Epidermal melanocyte (primary cell): Measurements from ENCODE around the gene LPIN1.

ENCODE experiments used
- DNase-seq: peaks from one replicate; pipeline ENCODE4 v3.0.0; 2011; ENCODE audit warnings: low spot score; ENCODE audit not compliant: insufficient read length

Gene LPIN1

GRCh38 chr2:11762799-11763461, 16.5 kb downstream of the LPIN1 start:
- DNase-seq: no peak

GRCh38 chr2:11764359-11764758, 17.9 kb downstream of the LPIN1 start:
- no peak for DNase-seq

- DNase-seq: no peak
These were observed 18.5 kb downstream of the LPIN1 start for GRCh38 chr2:11764920-11765319.

DNA sequence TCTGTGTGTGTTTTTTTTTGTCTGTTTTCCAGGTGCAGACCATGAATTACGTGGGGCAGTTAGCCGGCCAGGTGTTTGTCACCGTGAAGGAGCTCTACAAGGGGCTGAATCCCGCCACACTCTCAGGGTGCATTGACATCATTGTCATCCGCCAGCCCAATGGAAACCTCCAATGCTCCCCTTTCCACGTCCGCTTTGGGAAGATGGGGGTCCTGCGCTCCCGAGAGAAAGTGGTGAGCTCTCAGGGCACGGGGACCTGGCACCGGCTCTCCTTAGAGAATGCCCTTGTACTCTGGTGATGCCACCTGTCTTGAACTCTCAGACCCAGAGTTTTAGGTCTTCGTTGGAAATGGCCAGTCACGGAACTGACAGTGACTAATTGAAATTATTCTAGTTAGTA, 19.1 kb downstream of the LPIN1 start:
- no peak for DNase-seq

- DNase-seq: no peak
These were observed 19.6 kb downstream of the LPIN1 start for GRCh38 chr2:11766016-11766415.

- DNase-seq: no peak
These were observed 21.3 kb downstream of the LPIN1 start for GRCh38 chr2:11767779-11768178.

- no peak for DNase-seq
These were observed 22.5 kb downstream of the LPIN1 start for GRCh38 chr2:11768946-11769345.

DNA sequence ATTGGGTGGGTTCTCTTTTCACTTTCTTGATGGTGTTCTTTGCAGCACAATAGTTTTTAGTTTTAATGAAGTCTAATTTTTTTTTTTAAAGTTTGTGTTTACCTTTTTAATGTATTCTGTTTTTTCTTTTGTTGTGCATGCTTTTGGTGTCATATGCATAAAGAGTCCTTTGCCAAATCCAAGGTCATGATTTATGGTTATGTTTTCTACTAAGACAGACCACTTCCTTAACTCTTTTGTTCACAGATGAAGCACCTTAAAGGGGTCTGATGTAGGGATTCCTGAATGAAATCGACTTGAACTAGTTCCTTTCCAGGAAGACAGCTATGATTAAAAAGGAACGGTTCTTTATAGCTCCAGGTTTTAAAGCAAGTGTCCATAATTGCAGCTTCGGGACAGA, 23.1 kb downstream of the LPIN1 start:
- DNase-seq: no peak

DNA sequence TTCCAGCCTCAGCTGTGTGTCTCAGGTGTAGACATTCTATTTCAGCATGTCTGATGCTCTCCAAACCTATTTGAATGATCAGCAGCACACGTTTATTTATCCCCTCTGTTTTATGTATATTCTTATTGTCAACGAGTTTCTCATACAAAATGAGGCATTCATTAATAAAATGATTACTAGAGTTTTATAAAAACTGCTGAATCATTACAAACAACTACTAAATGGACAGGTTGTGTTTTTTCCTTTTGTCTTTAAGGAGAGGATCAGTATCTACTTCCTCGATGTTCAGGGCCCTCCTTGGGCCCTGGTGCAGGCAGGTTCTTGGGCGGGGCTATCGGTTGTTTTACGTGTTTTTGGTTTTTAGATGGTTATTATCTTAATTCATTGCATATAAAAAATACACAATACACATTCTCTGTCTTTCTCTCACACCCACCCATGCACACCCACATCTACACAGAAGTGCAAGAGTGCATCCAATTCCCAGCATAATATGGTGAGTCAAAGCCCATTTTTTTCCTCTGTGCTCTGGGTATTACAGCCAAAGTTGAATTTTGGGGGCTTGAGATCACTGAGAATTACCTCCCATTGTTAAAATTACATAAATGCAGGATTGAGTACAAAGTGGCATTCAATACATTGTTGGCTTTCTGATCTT, 24.2 kb downstream of the LPIN1 start:
- DNase-seq: no peak

DNA sequence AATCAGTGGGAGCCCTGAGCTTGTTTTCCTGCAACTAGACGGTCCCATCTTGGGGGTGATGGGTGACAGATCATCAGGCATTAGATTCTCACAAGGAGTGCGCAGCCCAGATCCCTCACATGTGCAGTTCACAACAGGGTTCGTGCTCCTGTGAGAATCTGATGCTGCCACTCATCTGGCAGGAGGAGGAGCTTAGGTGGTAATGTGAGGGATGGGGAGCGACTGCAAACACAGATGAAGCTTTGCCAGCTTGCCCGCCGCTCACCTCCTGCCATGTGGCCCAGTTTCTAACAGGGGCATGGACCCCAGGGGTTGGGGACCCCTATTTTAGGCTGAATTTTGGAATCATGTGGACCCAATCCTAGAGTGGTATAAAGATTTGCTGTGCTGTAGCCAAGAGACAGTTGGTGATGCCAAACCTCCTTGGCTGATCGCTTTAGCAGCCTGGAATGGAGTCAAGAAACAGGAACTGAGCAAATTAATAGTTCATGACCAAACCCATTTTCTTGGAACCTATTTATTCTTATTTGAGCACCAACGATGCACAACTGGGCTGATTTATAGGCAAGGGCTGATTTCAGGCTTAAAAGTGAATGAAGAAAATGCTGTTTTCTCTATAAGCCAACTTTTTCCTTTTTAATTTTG, 25.7 kb downstream of the LPIN1 start:
- DNase-seq: no peak

DNA sequence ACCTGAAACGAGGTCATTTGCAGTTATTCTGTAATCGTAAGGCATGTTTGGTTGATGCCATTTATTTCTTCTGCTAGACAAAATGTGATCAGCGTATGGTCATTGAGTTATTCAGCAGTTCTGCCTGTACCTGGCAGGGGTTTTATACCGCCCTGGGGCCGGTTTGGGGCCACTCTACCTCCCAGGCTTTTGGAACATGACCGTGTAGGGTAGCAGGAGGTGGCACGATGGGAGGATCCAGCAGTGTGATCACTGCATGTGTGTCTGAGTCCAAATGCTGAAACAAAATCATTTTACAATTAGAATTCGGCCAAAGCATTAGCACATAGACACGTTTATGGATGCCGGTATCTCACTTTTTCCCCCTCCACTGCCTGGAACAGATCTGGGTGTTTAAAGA, 26.7 kb downstream of the LPIN1 start:
- DNase-seq: no peak

GRCh38 chr2:11773747-11774525, 27.5 kb downstream of the LPIN1 start:
- DNase-seq: no peak

DNA sequence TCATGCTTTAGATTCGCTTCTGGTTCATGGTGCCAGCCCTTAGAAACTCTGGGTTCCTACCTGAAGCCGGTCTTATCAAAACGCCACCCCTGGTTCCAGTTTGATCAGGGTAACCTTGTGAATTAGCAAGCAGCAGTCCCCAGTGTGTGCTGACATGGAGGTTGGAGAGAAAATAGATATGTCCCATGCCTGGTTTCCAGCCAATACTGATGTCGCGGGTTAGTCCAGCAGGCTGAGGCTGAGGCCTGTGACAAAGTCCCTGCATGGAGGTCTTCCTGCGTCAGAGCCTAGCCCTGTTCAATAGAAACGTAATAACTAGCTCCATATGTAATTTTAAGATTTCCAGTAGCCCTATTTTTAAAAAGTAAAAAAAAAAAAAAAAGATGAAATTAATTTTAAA, 28.2 kb downstream of the LPIN1 start:
- no peak for DNase-seq

GRCh38 chr2:11775384-11775783, 29.0 kb downstream of the LPIN1 start:
- no peak for DNase-seq

GRCh38 chr2:11777066-11777782, 30.8 kb downstream of the LPIN1 start:
- DNase-seq: no peak

DNA sequence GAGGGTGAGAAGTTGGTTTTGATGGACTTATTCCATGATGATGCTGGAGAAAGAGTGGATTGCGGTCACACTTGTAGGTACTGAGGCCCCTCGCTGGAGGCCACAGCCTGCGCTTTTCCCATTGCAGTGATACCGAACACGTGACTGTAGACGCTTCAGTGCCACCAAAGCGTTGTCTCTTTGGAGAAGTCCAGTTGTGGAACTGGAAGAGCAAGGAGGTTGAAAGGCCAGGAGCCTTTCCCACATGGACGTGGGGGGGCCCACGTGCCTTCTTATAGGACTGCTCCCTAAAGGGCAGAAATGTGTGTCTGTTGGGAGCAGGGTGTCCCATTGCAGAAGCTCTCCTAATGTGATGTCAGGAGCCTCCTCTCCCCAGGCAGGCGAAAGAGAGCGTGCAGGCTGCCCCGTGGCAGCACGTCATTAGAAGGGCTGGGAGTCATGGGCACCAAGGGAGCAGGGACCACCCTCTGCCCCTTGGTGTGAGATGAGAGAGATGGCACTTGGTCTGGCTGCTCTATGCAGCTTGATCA, 31.5 kb downstream of the LPIN1 start:
- DNase-seq: no peak

- no peak for DNase-seq
These were observed 32.0 kb downstream of the LPIN1 start for GRCh38 chr2:11778416-11778815.

DNA sequence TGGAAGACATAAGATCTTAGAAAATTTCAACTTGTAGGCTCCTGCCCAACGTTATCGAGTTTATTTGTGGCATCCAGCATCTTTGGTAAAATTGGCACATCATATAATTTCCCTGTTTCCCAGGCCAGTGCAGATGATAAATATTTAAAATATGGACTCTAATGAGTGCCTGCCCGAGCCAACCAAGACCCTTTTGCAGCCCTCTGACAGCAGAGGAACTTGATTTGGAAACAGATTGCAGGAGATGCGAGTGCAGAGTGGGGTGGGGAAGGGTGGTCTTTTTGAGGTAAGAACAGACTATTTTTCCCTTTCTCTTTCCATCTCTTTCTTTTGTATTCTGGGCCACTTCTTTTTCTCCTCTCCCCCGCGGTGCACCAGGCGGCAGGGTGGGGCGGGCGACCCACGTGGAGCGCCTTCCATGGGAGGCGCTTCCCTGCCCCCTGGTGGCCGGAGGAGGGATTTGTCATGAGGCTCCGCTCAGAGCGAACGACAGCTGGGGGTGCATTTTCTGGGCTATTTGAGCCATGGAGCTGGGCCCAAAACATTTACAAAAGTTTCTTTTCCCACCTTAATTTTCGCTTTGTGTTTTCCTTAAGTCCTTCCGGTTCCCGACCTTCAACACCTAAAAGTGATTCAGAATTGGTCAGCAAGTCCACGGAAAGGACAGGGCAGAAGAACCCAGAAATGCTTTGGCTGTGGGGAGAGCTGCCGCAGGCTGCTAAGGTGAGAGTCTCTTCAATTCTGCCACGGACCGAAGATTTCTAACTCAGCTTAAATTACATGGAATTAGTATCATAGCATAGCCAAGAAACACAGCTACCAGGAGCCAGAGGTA, 32.7 kb downstream of the LPIN1 start:
- peak; percentile 68 for DNase-seq

- no peak for DNase-seq
These were observed 35.2 kb downstream of the LPIN1 start for GRCh38 chr2:11781602-11782001.

DNA sequence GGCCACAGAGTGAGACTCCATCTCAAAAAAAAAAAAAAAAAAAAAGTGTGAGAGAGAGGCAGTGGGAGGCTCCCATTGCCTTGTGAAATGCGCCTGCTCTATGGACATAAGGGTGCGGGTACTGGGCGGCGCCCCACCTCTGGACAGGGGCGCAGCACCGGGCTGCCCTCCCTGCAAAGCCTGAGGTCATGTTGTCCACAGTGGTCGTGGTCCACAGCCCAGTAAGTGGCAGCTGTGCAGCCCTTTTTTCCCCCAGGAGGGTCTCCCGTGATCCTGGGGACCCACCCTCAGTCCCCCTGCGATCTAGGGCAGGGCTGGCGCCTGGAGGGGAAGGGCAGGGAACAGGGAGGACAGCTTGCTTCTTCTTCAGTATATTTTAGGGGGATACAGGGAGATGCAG, 37.8 kb downstream of the LPIN1 start:
- DNase-seq: no peak
